GM23248 (cell line): Measurements from ENCODE around the gene TNRC6C.

Source experiments
- EZH2 ChIP-seq: fragments of 200-600 bp; sonication (generic); IDR thresholded peaks from 2 replicates; pipeline ENCODE4 v1.6.1; 2018; ENCODE audit warnings: antibody characterized with exemption, mild to moderate bottlenecking; ENCODE audit not compliant: insufficient read depth, poor library complexity, severe bottlenecking
- EZH2phosphoT487 ChIP-seq: fragments of 200-600 bp; sonication (generic); IDR thresholded peaks from 2 replicates; pipeline ENCODE4 v1.6.1; 2018; ENCODE audit warnings: antibody characterized with exemption, moderate library complexity, mild to moderate bottlenecking, low read depth; ENCODE audit not compliant: insufficient read depth

DNA sequence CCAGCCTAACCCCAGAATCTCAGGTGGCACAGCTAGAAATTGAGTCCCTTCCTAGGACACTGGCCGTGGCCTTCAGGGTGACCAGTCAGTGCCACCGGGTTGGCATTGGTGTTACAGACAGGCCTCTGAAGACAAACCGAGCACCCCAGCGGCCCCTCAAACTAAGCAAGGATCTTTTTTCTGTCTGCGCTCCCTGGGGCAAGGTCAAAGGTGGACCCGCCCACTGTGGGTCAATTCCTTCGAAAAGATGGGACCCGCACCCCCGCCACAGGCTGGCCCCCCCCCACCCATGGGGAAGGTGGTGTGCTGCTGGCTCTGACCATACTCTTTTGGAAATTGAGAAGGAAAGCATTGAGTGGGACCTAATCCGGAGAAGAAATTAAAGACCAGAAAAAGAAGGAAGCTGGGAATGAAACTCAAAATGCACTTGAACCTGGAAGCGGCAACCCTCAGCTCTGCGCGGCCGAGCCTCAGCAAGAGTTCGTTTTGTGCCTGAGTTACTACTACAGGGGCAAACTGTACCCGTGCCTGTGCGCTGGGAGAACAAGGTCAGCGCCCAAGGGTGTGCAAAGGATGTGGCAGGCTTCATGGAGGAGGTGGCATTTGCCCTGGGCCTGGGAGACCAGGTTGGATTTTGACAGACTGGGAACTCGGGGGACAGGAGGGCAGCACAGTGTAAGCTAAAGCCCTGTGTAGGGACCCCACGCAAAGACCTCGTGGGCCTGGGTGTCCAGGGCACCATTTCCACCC lies 149.6 kb downstream of the TNRC6C start:
- TF ChIP-seq EZH2, result no peak
- no peak for TF ChIP-seq EZH2phosphoT487
